HG03196 (cell line): Measurements from ENCODE around the gene IL17A.
A peak's percentile ranks its signal among the peaks of the same experiment; 100 is the strongest.

ENCODE experiments used
- ATAC-seq: cut with Tn5 transposase; IDR thresholded peaks from one replicate; pipeline ENCODE4 v1.9.1; 2021; ENCODE audit not compliant: unreplicated experiment

Gene IL17A

GRCh38 chr6:52186075-52186474 is at the start of gene IL17A:
TSS of gene IL17A (plus strand) at chr6:52186375. CDS start at chr6:52186432, 57 bp downstream.
- ATAC-seq, result no peak

GRCh38 chr6:52136934-52137467 is 49.2 kb upstream of the IL17A start:
- ATAC-seq, result no peak

- no peak for ATAC-seq
These were observed 47.9 kb upstream of the IL17A start for GRCh38 chr6:52138284-52138683.

DNA sequence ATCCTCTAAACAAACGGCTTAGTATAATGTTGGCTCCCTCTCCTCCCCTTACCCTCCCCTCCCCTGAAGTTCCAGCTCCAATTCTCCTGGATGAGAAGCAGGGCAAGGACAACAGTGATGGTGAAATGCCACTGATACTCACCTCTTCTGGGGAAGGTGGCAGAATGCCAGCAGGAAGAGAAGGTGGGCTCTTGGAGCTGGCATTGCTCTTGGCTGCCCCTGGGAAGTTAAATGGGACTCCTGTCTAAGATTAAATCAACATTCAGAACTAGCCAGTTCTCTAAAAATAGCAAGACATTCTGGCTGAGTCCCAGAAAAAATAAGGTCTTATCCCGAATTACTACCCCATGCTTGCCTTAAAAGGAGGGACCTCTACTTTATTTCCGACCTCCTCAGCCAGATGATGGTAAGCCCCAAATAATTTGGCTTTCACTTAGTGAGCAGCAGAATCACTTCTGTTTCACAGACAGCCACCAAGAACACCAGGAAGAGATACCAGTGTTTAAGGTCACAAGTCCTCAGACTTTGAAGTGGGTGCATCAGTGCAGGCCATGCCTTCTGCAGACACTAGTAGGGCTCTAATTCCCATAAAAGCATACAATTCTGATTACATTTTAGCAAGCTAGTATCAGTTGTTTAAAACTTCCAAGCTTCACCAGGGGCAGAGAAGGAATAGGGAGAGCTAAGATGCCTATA is 46.0 kb upstream of the IL17A start:
- no peak for ATAC-seq

DNA sequence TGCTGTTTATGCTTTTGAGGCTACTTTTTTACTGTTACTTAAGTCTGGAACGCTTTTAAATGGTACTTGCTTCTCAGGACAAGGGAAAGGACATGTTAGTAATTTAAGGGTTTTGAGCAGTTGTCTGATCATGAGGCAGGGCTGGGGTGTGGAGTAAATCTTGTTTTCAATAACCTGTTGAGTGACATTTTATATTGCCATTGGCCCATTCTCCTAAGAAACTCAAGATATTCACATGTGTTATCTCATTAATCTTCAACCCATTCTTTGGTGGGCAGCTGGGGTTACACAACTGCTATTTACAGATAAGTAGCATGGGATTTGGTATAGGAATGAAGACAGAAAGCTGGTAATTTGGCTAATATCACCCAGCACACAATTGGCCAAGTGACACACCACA is 44.6 kb upstream of the IL17A start:
- ATAC-seq, result no peak

DNA sequence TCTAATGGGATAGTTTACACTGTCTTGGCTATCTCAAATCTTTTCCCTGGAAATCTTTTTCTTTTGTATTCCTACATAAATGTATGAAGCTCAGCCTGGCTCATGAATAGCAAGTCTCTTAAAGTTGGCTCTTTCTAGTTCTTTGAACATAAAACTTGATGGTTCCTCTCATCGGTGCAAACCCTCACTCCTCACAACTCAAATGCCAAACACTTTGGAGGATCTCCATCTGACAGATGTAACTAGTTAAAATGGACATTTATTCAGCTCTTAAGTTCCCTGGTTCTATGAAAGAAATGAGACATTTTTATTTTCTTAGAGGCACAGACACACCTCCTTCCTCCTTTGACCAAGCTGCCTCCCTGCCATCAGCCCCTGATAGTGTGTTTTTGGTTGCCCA is 43.6 kb upstream of the IL17A start:
- no peak for ATAC-seq

GRCh38 chr6:52143551-52143950 is 42.6 kb upstream of the IL17A start:
- no peak for ATAC-seq

DNA sequence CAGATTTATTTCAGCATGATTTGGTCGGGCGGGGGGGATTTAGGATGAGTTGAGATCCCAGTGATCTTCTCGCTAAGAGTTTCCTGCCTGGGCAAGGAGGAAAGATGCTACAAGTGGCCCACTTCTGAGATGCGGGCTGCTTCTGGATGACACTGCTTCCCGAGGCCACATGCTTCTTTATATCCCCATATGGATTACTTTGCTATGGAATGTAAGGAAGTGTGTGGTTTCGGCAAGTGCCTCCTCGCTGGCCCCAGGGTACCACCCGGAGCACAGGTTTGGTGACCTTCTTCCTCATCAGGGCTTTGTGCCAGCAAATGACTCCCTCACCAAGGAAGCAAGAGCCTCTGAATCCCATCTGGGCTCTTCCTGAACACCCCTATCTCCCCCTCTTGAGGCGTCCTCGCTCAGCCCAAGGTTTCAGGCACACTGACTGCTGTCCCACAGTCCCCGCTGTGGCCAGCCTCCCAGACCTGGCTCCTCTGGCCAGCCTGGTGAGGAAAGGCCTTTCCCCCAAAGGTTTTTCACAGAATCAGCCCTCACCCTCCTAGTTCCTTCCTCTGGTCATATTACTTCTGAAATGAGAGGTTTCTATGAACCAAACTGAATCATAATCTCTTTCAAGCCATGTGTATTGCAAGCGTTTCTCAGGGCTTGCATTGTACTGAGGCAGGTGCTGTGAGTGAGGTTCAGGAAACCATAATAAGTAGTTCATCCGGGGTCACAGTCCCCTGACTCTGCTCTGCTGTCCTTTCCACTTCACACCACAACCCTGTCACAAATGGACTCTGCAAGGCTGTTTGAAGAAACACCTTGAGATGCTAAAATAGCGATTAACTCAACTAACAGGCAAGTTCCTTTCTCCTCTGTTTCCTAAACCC is 41.7 kb upstream of the IL17A start:
- no peak for ATAC-seq

GRCh38 chr6:52146851-52147445 is 39.2 kb upstream of the IL17A start:
- ATAC-seq, result no peak

GRCh38 chr6:52149076-52149475 is 37.1 kb upstream of the IL17A start:
- no peak for ATAC-seq

DNA sequence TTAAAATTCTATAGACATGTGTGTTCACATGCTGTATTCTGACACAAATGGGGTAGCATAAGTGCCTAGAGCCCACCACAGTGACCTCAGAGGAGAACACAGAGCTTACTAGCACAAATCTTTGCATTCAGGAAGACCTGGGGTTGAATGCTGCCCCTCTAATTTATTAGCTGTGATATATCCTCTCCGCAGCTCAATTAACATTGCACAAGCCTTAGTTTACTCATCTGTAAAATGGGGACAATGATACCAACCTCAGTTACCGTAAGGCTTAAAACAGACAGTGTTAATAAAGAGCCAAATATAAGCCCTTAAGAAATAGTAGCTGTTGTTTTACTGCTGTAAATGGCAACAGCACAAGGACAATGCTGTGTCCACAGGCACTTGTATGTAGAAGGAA is 36.2 kb upstream of the IL17A start:
- no peak for ATAC-seq

DNA sequence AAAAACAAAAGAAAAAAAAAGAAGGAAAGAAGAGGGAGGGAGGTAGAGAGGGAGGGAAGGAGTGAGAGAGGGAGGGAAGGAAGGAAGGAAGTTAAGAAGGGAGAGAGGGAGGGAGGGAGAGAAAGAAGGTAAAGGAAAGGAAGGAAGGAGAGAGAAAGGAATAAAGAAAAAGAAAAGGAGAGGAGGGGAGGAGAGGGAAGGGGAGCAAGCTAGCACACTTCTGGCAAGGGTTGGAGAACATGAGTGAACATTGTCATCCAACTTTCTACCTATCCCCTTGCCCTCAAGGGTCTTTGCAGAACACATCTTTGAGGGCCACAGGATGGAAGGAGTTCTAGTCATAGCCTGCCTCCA is 34.1 kb upstream of the IL17A start:
- no peak for ATAC-seq

DNA sequence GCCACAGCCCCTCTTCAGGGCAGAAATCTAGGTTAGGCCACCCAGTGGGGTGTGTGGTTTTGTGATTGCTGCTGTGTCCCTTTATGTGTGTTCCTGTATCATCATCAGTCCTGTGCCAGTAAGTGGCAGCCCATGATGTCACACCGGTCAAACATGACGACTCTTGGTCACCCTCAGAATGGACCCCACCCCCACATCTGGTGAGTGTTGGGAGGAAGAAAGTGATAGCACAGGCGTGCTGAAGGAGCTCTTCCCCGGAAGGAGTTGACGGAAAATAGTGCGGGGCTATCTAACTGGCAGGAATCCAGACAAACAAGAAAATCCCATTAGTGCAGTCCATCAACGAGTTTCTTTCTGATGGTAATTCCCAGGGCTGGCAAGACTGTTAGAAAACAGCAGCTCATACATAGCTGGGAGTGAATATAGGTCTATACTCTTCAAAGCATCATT is 33.4 kb upstream of the IL17A start:
- no peak for ATAC-seq

DNA sequence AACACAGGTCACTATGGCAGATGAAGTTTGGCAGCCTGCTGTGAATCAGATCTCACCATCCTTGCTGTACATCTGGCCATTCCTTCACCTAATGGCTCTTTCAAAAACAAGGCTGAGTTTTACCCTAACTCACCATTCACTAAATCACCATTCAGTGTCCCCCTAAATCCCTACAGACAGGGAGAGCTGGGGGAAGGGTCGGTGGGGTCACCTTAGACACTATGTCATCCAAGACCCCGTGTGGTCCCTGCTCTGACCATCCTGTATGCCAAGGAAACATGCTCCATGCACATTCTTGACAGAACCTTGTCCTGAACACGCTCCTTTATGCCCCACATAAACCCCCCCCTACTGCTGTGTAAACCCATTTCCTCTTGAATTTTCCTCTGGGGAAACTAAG is 31.8 kb upstream of the IL17A start:
- ATAC-seq, result no peak

DNA sequence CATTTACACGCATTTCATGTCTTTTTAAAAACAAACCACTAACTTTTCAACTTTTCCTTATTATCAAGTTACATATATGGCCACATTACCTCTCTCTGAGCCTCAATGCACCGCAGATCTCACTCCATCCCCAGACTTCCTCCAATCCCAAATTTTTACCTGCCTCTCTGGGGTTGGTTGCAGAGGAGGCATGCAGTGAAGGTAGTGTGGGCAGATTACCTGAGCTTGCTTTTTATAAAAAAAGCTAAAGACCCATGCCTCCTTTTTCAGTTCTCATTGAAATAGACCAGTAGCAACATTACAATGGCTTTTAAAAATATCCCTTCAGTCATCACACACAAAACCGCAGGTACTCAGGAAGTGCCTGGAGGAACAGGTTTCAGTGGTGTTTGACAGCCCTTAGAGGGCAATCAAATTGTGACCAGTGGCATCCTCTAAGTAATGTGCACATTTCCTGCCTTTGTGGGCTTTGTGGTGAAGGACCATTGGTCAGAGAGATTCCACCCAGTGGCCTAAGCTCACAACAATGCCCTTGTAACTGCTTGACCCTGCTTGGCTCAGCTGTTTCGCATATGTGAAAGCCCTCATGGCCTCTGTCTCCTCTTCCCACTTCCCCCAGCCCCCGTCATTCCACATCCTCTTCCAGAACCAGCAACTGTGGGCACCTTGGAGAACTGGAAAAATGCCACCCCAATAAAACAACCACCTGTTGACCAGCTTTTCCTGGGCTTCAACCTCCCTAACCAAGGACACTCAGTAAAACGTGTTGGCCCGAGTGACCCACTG is 30.2 kb upstream of the IL17A start:
- ATAC-seq, result peak; percentile 95

DNA sequence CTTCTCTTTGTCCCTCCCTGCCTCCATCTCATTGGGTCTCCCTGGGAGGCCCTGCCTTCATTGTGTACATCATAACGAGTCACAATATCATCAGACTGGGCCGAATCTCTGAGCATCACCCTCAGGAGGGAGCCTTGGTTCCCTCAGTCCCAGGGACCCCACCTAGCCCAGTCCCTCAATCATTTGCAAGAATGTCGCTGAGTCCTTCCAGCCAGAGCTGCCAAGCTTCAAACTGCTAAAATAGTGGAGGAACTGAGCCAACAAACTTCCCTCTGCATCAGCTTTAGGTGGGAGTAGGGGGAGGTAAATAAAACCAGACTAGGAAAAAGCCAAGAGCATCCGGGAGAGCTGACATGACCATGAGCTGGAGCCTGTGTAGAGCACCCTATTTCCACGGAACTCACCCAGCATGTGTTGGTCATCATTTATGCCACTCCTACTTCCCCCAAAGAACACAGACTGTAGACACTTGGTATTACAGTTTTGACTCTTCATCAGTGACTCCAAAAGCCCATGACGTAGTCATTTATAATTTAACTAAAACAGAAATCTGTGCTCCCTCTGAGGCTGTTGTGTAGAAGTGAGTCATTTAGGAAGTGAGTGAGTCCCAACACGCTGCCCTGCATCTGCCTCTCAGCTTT is 28.8 kb upstream of the IL17A start:
- peak; percentile 56 for ATAC-seq

GRCh38 chr6:52160472-52161104 is 25.6 kb upstream of the IL17A start:
- no peak for ATAC-seq

DNA sequence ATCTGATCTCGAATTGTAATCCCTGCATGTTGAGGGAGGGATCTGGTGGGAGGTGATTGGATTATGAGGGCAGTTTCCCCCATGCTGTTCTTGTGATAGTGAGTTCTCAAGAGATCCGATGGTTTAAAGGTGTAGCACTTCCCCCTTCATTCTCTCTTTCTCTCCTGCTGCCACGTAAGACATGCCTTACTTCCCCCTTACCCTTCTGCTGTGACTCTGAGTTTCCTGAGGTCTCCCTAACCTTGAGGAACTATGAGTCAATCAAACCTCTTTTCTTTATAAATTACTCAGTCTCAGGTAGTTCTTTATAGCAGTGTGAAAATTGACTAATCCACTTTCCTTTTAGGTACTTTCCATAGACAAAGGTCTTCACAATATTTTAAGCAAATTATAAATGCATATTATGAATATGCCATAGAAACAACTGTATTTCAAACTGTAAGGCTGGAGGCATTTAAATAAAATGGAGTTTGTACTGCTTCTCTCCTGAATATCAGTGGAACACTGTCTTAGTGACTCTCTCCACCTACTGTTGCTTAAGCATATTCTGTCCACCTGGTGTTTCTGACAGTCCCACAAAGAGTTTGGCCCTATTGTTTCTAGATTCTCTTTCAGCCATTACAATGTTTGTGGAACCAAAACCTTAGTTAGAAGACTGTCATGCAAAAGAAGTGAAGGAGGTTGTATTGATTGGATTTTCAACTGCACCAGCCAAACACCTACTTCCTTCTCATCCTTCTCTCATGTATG is 24.3 kb upstream of the IL17A start:
- no peak for ATAC-seq
